DOHH2 (cell line): ENCODE measurements around the gene AGK.

ENCODE experiments used
- H3F3A ChIP-seq: fragments of 200-600 bp; sonication (generic), shearing (Covaris generic); 2 replicates; pipeline ENCODE4 v1.6.0; 2016; ENCODE audit warnings: antibody characterized with exemption, mild to moderate bottlenecking; ENCODE audit not compliant: control insufficient read depth, insufficient read depth
- H3K27ac ChIP-seq: fragments of 200-600 bp; sonication (generic); 2 replicates; pipeline ENCODE4 v1.5.1; 2014; ENCODE audit warnings: low read depth, mild to moderate bottlenecking, low read length, moderate library complexity
- H3K27me3 ChIP-seq: fragments of 200-600 bp; sonication (generic); 2 replicates; pipeline ENCODE4 v1.6.1; 2014; ENCODE audit warnings: mild to moderate bottlenecking, low read length, mixed read lengths; ENCODE audit not compliant: control insufficient read depth
- H3K36me3 ChIP-seq: fragments of 200-600 bp; sonication (generic); 2 replicates; pipeline ENCODE4 v1.6.1; 2014; ENCODE audit warnings: mild to moderate bottlenecking, low read length, moderate library complexity, mixed read lengths; ENCODE audit not compliant: control insufficient read depth
- H3K4me1 ChIP-seq: fragments of 200-600 bp; sonication (generic); 2 replicates; pipeline ENCODE4 v1.6.1; 2014; ENCODE audit warnings: mild to moderate bottlenecking, low read length, mixed read lengths; ENCODE audit not compliant: control insufficient read depth
- H3K4me2 ChIP-seq: fragments of 200-600 bp; sonication (generic); 2 replicates; pipeline ENCODE4 v1.6.0; 2014; ENCODE audit warnings: mild to moderate bottlenecking, low read length, moderate library complexity
- H3K4me3 ChIP-seq: fragments of 200-600 bp; sonication (generic); 2 replicates; pipeline ENCODE4 v1.5.1; 2014; ENCODE audit warnings: mild to moderate bottlenecking, low read length, mixed read lengths
- H3K79me2 ChIP-seq: fragments of 200-600 bp; sonication (generic); 2 replicates; pipeline ENCODE4 v1.6.1; 2014; ENCODE audit warnings: mild to moderate bottlenecking, low read length, mixed read lengths; ENCODE audit not compliant: control insufficient read depth
- H3K9me2 ChIP-seq: fragments of 200-600 bp; sonication (generic); replicated peaks from 2 replicates; pipeline ENCODE4 v1.6.1; 2014; ENCODE audit warnings: mild to moderate bottlenecking, low read length, mixed read lengths; ENCODE audit not compliant: control insufficient read depth
- H3K9me3 ChIP-seq: fragments of 200-600 bp; sonication (generic); 2 replicates; pipeline ENCODE4 v1.6.1; 2014; ENCODE audit warnings: antibody characterized with exemption, low read length, mixed read lengths; ENCODE audit not compliant: control insufficient read depth, insufficient read depth
- H4K20me1 ChIP-seq: fragments of 200-600 bp; sonication (generic); 2 replicates; pipeline ENCODE4 v1.6.0; 2014; ENCODE audit warnings: low read depth, mild to moderate bottlenecking, antibody characterized with exemption, low read length, moderate library complexity; ENCODE audit not compliant: control insufficient read depth, insufficient read depth
- CTCF ChIP-seq: fragments of 200-600 bp; sonication (generic); IDR thresholded peaks from one replicate; pipeline ENCODE4 v1.5.1; 2014; ENCODE audit warnings: antibody characterized with exemption, mild to moderate bottlenecking, low read depth, low read length; ENCODE audit not compliant: poor library complexity, severe bottlenecking
- EZH2phosphoT487 ChIP-seq: fragments of 200-600 bp; sonication (generic); IDR thresholded peaks from 2 replicates; pipeline ENCODE4 v1.6.1; 2017; ENCODE audit warnings: borderline replicate concordance, mild to moderate bottlenecking, antibody characterized with exemption, low read length, moderate library complexity, mixed read lengths

The AGK gene

GRCh38 chr7:141675436-141676215 is 124.4 kb downstream of the AGK start:
- H3F3A ChIP-seq, result no peaks in the 10 kb centered on the region
- 0 out of 2 replicates have a peak, but pooled peaks cover 3% of the 10 kb centered on the region for H3K27me3 ChIP-seq
- H3K79me2 ChIP-seq, result no peaks in the 10 kb centered on the region
- no peak overlapping the region for H3K4me2 ChIP-seq
- peaks cover 3% of the 10 kb centered on the region; the same call in 1 of the 2 replicates for H3K4me1 ChIP-seq
- no peaks in the 10 kb centered on the region for H3K9me3 ChIP-seq
- no peak overlapping the region for H3K27ac ChIP-seq
- H4K20me1 ChIP-seq, result no peaks in the 10 kb centered on the region
- no peak for TF ChIP-seq CTCF
- no peak for TF ChIP-seq EZH2phosphoT487
- no peak overlapping the region for H3K4me3 ChIP-seq
- no peaks in the 10 kb centered on the region for H3K9me2 ChIP-seq
- H3K36me3 ChIP-seq, result no peaks in the 10 kb centered on the region

DNA sequence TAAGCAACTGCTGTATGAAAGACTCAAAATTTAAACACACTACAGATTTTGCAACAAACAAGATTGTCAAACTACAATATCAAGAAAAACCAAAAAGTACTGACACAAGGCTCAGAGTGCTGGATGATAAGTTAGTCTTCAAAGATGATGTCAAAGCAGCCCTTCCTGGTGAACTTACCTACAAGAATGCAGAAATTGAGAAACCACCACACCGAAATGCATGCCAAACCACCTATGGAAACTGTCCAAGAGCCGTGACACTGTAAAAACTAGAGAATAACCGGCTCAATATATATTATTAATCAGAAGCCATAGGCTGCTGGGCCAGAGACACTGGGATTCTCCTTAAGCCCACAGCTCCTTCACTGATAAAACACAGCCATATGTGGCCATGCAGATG is 125.4 kb downstream of the AGK start:
- no peaks in the 10 kb centered on the region for H3F3A ChIP-seq
- H3K4me3 ChIP-seq, result no peak overlapping the region
- H3K9me2 ChIP-seq, result no peaks in the 10 kb centered on the region
- H3K79me2 ChIP-seq, result no peaks in the 10 kb centered on the region
- no peaks in the 10 kb centered on the region for H3K36me3 ChIP-seq
- H4K20me1 ChIP-seq, result no peaks in the 10 kb centered on the region
- H3K9me3 ChIP-seq, result no peaks in the 10 kb centered on the region
- no peak for TF ChIP-seq EZH2phosphoT487
- TF ChIP-seq CTCF, result no peak
- no peak overlapping the region for H3K4me2 ChIP-seq
- H3K27me3 ChIP-seq, result 0 out of 2 replicates have a peak, but pooled peaks cover 3% of the 10 kb centered on the region
- H3K4me1 ChIP-seq, result peaks cover 3% of the 10 kb centered on the region; the same call in 1 of the 2 replicates
- no peak overlapping the region for H3K27ac ChIP-seq

GRCh38 chr7:141679014-141679413 is 127.8 kb downstream of the AGK start:
- no peak overlapping the region for H3K4me2 ChIP-seq
- no peaks in the 10 kb centered on the region for H4K20me1 ChIP-seq
- peaks cover 3% of the 10 kb centered on the region; the same call in 1 of the 2 replicates for H3K4me1 ChIP-seq
- 0 out of 2 replicates have a peak, but pooled peaks cover 3% of the 10 kb centered on the region for H3K27me3 ChIP-seq
- H3K9me2 ChIP-seq, result no peaks in the 10 kb centered on the region
- no peak overlapping the region for H3K27ac ChIP-seq
- no peaks in the 10 kb centered on the region for H3F3A ChIP-seq
- H3K36me3 ChIP-seq, result no peaks in the 10 kb centered on the region
- no peak overlapping the region for H3K4me3 ChIP-seq
- H3K9me3 ChIP-seq, result no peaks in the 10 kb centered on the region
- no peaks in the 10 kb centered on the region for H3K79me2 ChIP-seq
- TF ChIP-seq EZH2phosphoT487 (no peak), CTCF (no peak)
